LHCN-M2 (cell line): ENCODE data around the gene PKD2L2. TPM values are rescaled to one million over a fixed set of nuclear protein-coding genes. Genes with fewer than 3 reads are reported as not detected.

Experiments used
- DNase-seq: peaks from one replicate; pipeline ENCODE4 v3.0.0-alpha.2; 2012; ENCODE audit warnings: low read depth
- total RNA-seq: library from RNA; depleted of rRNA; stranded (reverse); fragments of >200 nt; gene quantifications from 2 replicates; pipeline ENCODE4 v1.2.3, GENCODE V29; 2014

Gene PKD2L2
- total RNA-seq, 1 experiment from 2014 or later, result not detected

- DNase-seq, result no peak
Observed at GRCh38 chr5:137887831-137888230, 1.4 kb upstream of the PKD2L2 start.

GRCh38 chr5:137888466-137888862, 793 bp upstream of the PKD2L2 start:
- DNase-seq, result no peak

GRCh38 chr5:137890845-137891244, 1.6 kb downstream of the PKD2L2 start:
- DNase-seq, result no peak

- DNase-seq, result no peak
Observed at GRCh38 chr5:137891849-137892248, 2.6 kb downstream of the PKD2L2 start.

GRCh38 chr5:137894586-137894985, 5.3 kb downstream of the PKD2L2 start:
- DNase-seq, result no peak

GRCh38 chr5:137896560-137896959, 7.3 kb downstream of the PKD2L2 start:
- no peak for DNase-seq

- no peak for DNase-seq
Observed at GRCh38 chr5:137899493-137899892, 10.2 kb downstream of the PKD2L2 start.

GRCh38 chr5:137901011-137901817, 12.0 kb downstream of the PKD2L2 start:
- no peak for DNase-seq

GRCh38 chr5:137902408-137903133, 13.3 kb downstream of the PKD2L2 start:
- no peak for DNase-seq

- DNase-seq, result no peak
Observed at GRCh38 chr5:137914758-137915157, 25.5 kb downstream of the PKD2L2 start.

GRCh38 chr5:137916923-137917322, 27.7 kb downstream of the PKD2L2 start:
- no peak for DNase-seq

GRCh38 chr5:137921931-137922330, 32.7 kb downstream of the PKD2L2 start:
- peak; percentile 42 for DNase-seq

GRCh38 chr5:137923856-137924255, 34.6 kb downstream of the PKD2L2 start:
- DNase-seq, result no peak

GRCh38 chr5:137932800-137933199, 43.5 kb downstream of the PKD2L2 start:
- DNase-seq, result no peak

GRCh38 chr5:137933491-137933911, 44.2 kb downstream of the PKD2L2 start:
- peak; percentile 17 for DNase-seq

- no peak for DNase-seq
Observed at GRCh38 chr5:137935190-137935589, 45.9 kb downstream of the PKD2L2 start.

GRCh38 chr5:137935694-137936093, 46.4 kb downstream of the PKD2L2 start:
- no peak for DNase-seq

GRCh38 chr5:137937994-137938750, 48.9 kb downstream of the PKD2L2 start:
- no peak for DNase-seq

- no peak for DNase-seq
Observed at GRCh38 chr5:137938751-137939143, 49.5 kb downstream of the PKD2L2 start.

GRCh38 chr5:137939331-137939730, 50.1 kb downstream of the PKD2L2 start:
- no peak for DNase-seq

- DNase-seq, result peak; percentile 14
Observed at GRCh38 chr5:137944280-137944679, 55.0 kb downstream of the PKD2L2 start.

GRCh38 chr5:137945825-137946224, 56.6 kb downstream of the PKD2L2 start:
- DNase-seq, result no peak
